Suprapubic skin (tissue), 4 donors: ENCODE results near the gene IDH3A. TPM values are rescaled to one million over a fixed set of nuclear protein-coding genes. Genes with fewer than 3 reads are reported as not detected.

Experiments used
- DNase-seq, 2 donors: peaks; one replicate each; pipeline ENCODE4 v3.0.0-alpha.2; 2019; ENCODE audit warnings: low spot score in 2 of 2
- H3K27ac ChIP-seq: fragments of 200-600 bp; sonication (generic); one replicate; pipeline ENCODE4 v1.5.1; 2019
- H3K27me3 ChIP-seq: fragments of 200-600 bp; sonication (generic); one replicate; pipeline ENCODE4 v1.5.1; 2019
- H3K36me3 ChIP-seq: fragments of 200-600 bp; sonication (generic); one replicate; pipeline ENCODE4 v1.5.1; 2019
- H3K4me1 ChIP-seq: fragments of 200-600 bp; sonication (generic); one replicate; pipeline ENCODE4 v1.5.1; 2019
- H3K4me3 ChIP-seq: fragments of 200-600 bp; sonication (generic); one replicate; pipeline ENCODE4 v1.5.1; 2019; ENCODE audit warnings: mild to moderate bottlenecking
- H3K9me3 ChIP-seq: fragments of 200-600 bp; sonication (generic); one replicate; pipeline ENCODE4 v1.5.1; 2019
- CTCF ChIP-seq, 2 donors: fragments of 200-600 bp in 1 of 2; fragments of 450-650 bp in 1 of 2; sonication (generic) in 1 of 2; IDR thresholded peaks; one replicate each; pipeline ENCODE4 v1.5.1; 2016 to 2019; ENCODE audit warnings: antibody characterized with exemption in 2 of 2, mild to moderate bottlenecking in 1 of 2, moderate library complexity in 1 of 2
- EP300 ChIP-seq: sonication (generic); formaldehyde crosslinking; IDR thresholded peaks from one replicate; pipeline ENCODE4 v1.6.1; 2017; ENCODE audit warnings: antibody characterized with exemption
- POLR2A ChIP-seq, 2 donors: fragments of 450-650 bp; IDR thresholded peaks; one replicate each; pipeline ENCODE4 v1.6.1; 2017; ENCODE audit warnings: antibody characterized with exemption in 2 of 2, mild to moderate bottlenecking in 2 of 2, moderate library complexity in 2 of 2
- POLR2AphosphoS5 ChIP-seq, 3 donors: sonication (generic); formaldehyde crosslinking; IDR thresholded peaks; one replicate each; pipeline ENCODE4 v1.6.1; 2017; ENCODE audit warnings: antibody characterized with exemption in 3 of 3
- WGBS: methylation state at CpG from one replicate; pipeline ENCODE4 v1.1.5; 2018; 5-methylcytosine and 5-hydroxymethylcytosine counted together
- total RNA-seq, 4 donors: library from RNA; depleted of rRNA; stranded (reverse); fragments of >200 nt; gene quantifications; one replicate each; pipeline ENCODE4 v1.1.0, GENCODE V29; 2016

IDH3A gene
- total RNA-seq, 4 donors from 2014 or later = 55.1 to 82.5 (median 55.8) TPM

DNA sequence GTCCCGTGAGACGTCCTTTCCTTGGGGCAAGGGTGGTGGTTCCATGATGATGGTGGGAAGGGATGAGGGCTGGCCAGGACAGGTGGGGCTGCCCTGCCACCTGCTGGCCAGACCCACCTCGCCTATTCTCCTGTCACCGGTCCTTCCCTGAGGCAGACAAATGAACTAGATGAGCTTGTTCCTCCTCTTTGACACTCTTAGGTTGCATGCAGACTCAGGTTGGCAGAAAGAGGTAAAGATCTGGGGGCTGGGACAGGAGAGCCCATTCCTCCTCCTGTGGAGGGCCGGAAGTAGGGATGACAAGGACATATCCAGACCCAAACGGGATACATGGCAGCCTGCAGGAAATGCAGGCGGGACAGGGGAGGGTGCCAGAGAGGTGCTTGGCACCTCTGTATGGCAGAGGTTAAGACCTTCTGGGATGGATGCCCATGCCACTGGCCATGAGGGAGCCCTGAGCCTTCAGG is 46.6 kb downstream of the IDH3A start:
- no peak for TF ChIP-seq POLR2A (IDR thresholded peaks at IDR 0.05)
- TF ChIP-seq EP300 = no peak
- TF ChIP-seq POLR2AphosphoS5 (IDR thresholded peaks at IDR 0.05) = no peak
- TF ChIP-seq CTCF (IDR thresholded peaks at IDR 0.05) = peak; percentile 47 to 57
- DNase-seq = peak in 1 of 2 donors; percentile 48
- Histone ChIP-seq H3K27ac (no peak overlapping the region), H3K4me1 (no peaks in the 10 kb centered on the region), H3K4me3 (no peak overlapping the region), H3K9me3 (no peaks in the 10 kb centered on the region), H3K27me3 (no peaks in the 10 kb centered on the region), H3K36me3 (no peaks in the 10 kb centered on the region)
- 15% methylated on average over 7 of the region's 7 CpGs for WGBS

DNA sequence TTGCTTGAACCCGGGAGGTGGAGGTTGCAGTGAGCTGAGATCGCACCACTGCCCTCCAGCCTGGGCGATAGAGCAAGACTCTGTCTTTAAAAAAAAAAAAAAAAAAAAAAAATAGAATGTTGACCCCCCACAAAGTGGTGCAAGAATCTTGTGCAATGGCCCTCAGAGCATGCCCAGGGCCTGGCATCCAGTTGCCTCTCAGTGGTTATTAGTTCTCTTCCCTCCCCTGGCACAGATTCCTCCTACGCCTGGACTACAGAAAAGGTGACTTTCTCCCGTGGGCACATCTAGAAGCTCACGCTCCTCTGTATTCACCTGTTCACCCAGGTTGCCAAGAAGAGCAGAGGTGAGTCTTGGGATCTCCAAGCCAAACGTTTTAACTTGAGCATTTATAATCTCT is 48.5 kb downstream of the IDH3A start:
- Histone ChIP-seq H3K9me3 (no peaks in the 10 kb centered on the region), H3K4me1 (no peaks in the 10 kb centered on the region), H3K4me3 (no peak overlapping the region), H3K36me3 (no peaks in the 10 kb centered on the region), H3K27me3 (no peaks in the 10 kb centered on the region), H3K27ac (no peak overlapping the region)
- DNase-seq = peak in 1 of 2 donors; percentile 45
- 70% methylated on average over 7 of the region's 7 CpGs for WGBS
- TF ChIP-seq EP300 (no peak), CTCF (IDR thresholded peaks at IDR 0.05) (no peak), POLR2AphosphoS5 (IDR thresholded peaks at IDR 0.05) (no peak), POLR2A (IDR thresholded peaks at IDR 0.05) (no peak)

DNA sequence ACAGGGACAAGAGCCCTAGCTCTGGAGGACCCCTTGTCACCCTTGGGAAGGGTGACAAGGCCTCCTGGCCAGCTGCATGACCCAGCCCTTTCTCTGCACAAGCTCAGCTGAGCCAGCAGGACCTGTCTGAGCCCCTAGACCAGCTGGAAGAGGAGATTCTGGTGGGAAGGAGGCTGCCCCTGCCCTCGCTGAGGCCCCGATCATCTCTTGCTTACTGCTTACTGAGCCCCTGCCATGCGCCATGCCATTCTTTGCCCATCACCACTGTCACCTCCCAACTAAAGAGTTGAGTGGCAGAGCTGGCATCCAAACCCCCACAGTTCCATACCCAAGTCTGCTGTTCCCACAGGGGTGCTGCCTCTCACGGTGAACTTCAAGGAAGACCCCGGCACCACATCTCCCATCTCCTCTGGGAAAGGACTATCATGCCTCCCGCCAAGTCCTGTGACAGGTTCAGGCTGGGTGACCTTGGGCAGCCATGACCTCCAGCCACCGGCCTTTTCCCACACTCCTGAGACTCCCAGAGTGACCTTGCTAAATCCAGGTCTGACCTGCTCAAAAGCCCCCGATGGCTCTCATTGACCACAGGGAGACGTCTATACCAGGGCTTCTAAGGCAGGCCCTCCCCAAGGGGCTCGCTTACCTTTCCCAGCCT is 51.2 kb downstream of the IDH3A start:
- TF ChIP-seq POLR2A (IDR thresholded peaks at IDR 0.05) = no peak
- TF ChIP-seq CTCF (IDR thresholded peaks at IDR 0.05) = no peak
- no peak for TF ChIP-seq EP300
- no peak for TF ChIP-seq POLR2AphosphoS5 (IDR thresholded peaks at IDR 0.05)
- DNase-seq = peak in 1 of 2 donors; percentile 74
- 98% methylated on average over 8 of the region's 10 CpGs for WGBS

GRCh38 chr15:78201281-78202190 is 52.4 kb downstream of the IDH3A start:
- Histone ChIP-seq H3K4me1 (peaks cover 23% of the 10 kb centered on the region), H3K36me3 (no peaks in the 10 kb centered on the region), H3K27me3 (no peaks in the 10 kb centered on the region), H3K27ac (no peak overlapping the region), H3K4me3 (no peak overlapping the region), H3K9me3 (no peaks in the 10 kb centered on the region)
- DNase-seq = peak; percentile 36 to 63
- no peak for TF ChIP-seq CTCF (IDR thresholded peaks at IDR 0.05)
- 79% methylated on average over 10 of the region's 10 CpGs for WGBS

More for the DNA sequence above, 51.2 kb downstream of the IDH3A start:
- no peaks in the 10 kb centered on the region for H3K9me3 ChIP-seq
- no peaks in the 10 kb centered on the region for H3K36me3 ChIP-seq
- peaks cover 14% of the 10 kb centered on the region for H3K4me1 ChIP-seq
- H3K27ac ChIP-seq = no peak overlapping the region
- H3K27me3 ChIP-seq = no peaks in the 10 kb centered on the region
- H3K4me3 ChIP-seq = no peak overlapping the region
